OCI-LY7 (cell line): Measurements from ENCODE around the gene HELB.

Experiments used
- EZH2phosphoT487 ChIP-seq: fragments of 200-600 bp; sonication (generic); IDR thresholded peaks from 2 replicates; pipeline ENCODE4 v1.6.1; 2018; ENCODE audit warnings: low read depth, borderline replicate concordance, mild to moderate bottlenecking, mixed run types, antibody characterized with exemption, low read length, moderate library complexity, mixed read lengths
- TF ChIP-seq, protein P1 (sequence below): fragments of 200-600 bp; sonication (generic); conservative IDR thresholded peaks from 2 replicates; pipeline ENCODE4 v1.5.1; 2014; ENCODE audit warnings: mild to moderate bottlenecking, antibody characterized with exemption, low read length, moderate library complexity, mixed read lengths

DNA sequence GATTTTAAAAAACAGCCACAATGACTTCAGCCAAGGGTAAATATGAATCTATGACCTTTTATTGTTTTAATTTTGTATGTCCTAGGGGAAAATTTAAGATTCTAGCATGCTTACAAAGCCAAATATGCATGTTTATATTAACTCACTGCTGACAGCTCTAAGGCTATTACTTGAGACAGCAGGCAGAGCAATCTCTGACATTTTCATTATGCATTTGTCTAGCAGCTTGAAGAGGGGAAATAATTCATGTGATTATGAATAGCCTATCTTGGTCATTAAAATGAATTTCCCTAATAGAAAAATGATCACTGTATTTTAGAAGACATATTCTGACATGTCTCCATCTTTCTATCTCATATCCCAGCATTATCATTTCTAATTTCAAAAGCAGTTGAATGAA is 46.6 kb upstream of the HELB start:
- TF ChIP-seq, protein P1, sequence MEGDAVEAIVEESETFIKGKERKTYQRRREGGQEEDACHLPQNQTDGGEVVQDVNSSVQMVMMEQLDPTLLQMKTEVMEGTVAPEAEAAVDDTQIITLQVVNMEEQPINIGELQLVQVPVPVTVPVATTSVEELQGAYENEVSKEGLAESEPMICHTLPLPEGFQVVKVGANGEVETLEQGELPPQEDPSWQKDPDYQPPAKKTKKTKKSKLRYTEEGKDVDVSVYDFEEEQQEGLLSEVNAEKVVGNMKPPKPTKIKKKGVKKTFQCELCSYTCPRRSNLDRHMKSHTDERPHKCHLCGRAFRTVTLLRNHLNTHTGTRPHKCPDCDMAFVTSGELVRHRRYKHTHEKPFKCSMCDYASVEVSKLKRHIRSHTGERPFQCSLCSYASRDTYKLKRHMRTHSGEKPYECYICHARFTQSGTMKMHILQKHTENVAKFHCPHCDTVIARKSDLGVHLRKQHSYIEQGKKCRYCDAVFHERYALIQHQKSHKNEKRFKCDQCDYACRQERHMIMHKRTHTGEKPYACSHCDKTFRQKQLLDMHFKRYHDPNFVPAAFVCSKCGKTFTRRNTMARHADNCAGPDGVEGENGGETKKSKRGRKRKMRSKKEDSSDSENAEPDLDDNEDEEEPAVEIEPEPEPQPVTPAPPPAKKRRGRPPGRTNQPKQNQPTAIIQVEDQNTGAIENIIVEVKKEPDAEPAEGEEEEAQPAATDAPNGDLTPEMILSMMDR: no peak
- TF ChIP-seq EZH2phosphoT487: no peak
